Activated CD4-positive, CD25-positive, alpha-beta regulatory T cell treated with anti-CD3 and anti-CD28 coated beads, Interleukin-2, amount 50 U/mL, for 16 hours (primary cell): ENCODE results near the gene LRRC7.

Experiments
- DNase-seq: peaks from one replicate; pipeline ENCODE4 v3.0.0-alpha.2; 2020; ENCODE audit warnings: low read depth, low spot score

Gene LRRC7

GRCh38 chr1:69766431-69767180 lies 198.9 kb downstream of the LRRC7 start:
- no peak for DNase-seq

GRCh38 chr1:69776555-69776954 lies 208.8 kb downstream of the LRRC7 start:
- no peak for DNase-seq

- DNase-seq = no peak
These were observed 209.7 kb downstream of the LRRC7 start for GRCh38 chr1:69777423-69777822.

- DNase-seq = no peak
These were observed 210.2 kb downstream of the LRRC7 start for GRCh38 chr1:69777971-69778370.

- no peak for DNase-seq
These were observed 219.4 kb downstream of the LRRC7 start for GRCh38 chr1:69787151-69787550.

GRCh38 chr1:69791311-69791710 lies 223.6 kb downstream of the LRRC7 start:
- no peak for DNase-seq

- no peak for DNase-seq
These were observed 227.1 kb downstream of the LRRC7 start for GRCh38 chr1:69794831-69795230.

- no peak for DNase-seq
These were observed 247.2 kb downstream of the LRRC7 start for GRCh38 chr1:69814926-69815325.

GRCh38 chr1:69824932-69825331 lies 257.2 kb downstream of the LRRC7 start:
- DNase-seq = no peak

GRCh38 chr1:69827732-69828131 lies 260.0 kb downstream of the LRRC7 start:
- DNase-seq = no peak

GRCh38 chr1:69833536-69833935 lies 265.8 kb downstream of the LRRC7 start:
- no peak for DNase-seq

GRCh38 chr1:69834336-69834735 lies 266.6 kb downstream of the LRRC7 start:
- DNase-seq = no peak

- no peak for DNase-seq
These were observed 268.2 kb downstream of the LRRC7 start for GRCh38 chr1:69835955-69836354.

- DNase-seq = no peak
These were observed 269.4 kb downstream of the LRRC7 start for GRCh38 chr1:69836971-69837636.

GRCh38 chr1:69842326-69842725 lies 274.6 kb downstream of the LRRC7 start:
- DNase-seq = no peak

GRCh38 chr1:69845655-69846054 lies 277.9 kb downstream of the LRRC7 start:
- DNase-seq = no peak

GRCh38 chr1:69846267-69846666 lies 278.5 kb downstream of the LRRC7 start:
- DNase-seq = no peak

- no peak for DNase-seq
These were observed 279.9 kb downstream of the LRRC7 start for GRCh38 chr1:69847670-69848069.

- DNase-seq = no peak
These were observed 284.4 kb downstream of the LRRC7 start for GRCh38 chr1:69852151-69852550.

GRCh38 chr1:69852706-69853105 lies 285.0 kb downstream of the LRRC7 start:
- DNase-seq = no peak

GRCh38 chr1:69858534-69858933 lies 290.8 kb downstream of the LRRC7 start:
- no peak for DNase-seq

GRCh38 chr1:69861641-69862040 lies 293.9 kb downstream of the LRRC7 start:
- DNase-seq = no peak

GRCh38 chr1:69862906-69863305 lies 295.2 kb downstream of the LRRC7 start:
- no peak for DNase-seq
